ENCODE data around the gene ILK.

The ILK gene

DNA sequence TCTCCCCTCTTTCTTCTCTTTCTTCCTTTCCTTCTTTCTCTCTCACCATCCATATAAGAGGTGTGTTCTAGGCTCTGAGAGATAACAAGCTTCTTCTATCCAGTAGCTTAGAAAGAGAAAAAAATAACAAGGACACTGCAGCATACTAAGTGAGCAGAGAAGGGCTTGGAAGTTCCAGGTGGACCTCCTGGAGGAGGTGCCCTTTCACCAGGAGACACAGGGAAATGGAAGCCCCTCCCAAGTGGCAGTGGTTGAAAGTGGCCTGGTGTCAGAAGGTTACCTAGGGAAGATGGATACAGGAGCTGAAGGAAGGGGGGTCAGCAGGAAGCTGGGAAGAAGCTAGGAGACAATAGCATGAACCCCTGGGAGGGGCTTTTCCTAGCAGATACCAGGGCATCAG lies 46.5 kb downstream of the ILK start:
- no peak for TF ChIP-seq CTCF (IDR thresholded peaks at IDR 0.05; ENCODE audit: low read depth, low read length)
- no peak overlapping the region for H3K4me3 ChIP-seq (ENCODE audit: low read depth, low read length)

DNA sequence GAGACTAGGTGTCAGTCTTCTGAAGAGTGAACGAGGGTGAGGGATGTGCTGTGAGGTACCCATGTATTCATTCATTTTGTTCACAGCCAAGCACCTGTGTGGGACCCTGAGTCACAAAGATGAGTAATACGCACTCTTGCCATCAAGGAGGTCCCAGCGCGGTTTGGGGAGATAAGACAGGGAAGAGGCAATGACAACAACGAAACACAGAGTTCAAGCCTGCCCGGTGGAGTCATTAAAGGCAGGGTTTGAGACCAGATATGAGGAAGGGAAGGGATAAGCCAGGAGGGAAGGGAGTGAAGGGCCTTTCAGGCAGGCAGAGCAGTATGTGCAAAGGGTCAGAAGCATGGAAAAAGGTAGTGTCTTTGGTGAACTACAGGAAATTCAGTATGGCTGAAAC lies 47.4 kb downstream of the ILK start:
- no peak overlapping the region for H3K4me3 ChIP-seq (ENCODE audit: low read depth, low read length)
- TF ChIP-seq CTCF (IDR thresholded peaks at IDR 0.05; ENCODE audit: low read depth, low read length), result no peak

GRCh38 chr11:6652182-6652581 lies 48.6 kb downstream of the ILK start:
- TF ChIP-seq CTCF (IDR thresholded peaks at IDR 0.05; ENCODE audit: low read depth, low read length), result no peak
- no peak overlapping the region for H3K4me3 ChIP-seq (ENCODE audit: low read depth, low read length)

DNA sequence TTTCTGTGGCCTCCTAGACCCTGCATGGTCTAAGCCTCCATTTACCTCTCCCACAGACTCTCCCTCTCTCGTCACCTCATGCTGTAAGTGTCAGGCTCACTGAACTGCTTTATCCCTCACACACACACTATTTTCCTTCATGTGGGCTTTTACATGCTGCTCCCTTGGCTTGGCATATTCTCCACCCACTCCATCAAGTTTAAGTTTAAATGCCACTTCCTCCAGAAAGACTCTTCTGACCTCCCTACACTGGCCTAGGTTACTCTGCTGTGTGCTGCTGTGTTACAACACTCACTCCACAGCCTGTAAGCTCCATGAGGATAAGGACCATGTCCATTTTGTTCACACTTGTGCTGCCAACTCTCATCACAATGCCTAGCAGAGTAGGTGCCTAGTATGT lies 49.5 kb downstream of the ILK start:
- TF ChIP-seq CTCF (IDR thresholded peaks at IDR 0.05; ENCODE audit: low read depth, low read length), result no peak

DNA sequence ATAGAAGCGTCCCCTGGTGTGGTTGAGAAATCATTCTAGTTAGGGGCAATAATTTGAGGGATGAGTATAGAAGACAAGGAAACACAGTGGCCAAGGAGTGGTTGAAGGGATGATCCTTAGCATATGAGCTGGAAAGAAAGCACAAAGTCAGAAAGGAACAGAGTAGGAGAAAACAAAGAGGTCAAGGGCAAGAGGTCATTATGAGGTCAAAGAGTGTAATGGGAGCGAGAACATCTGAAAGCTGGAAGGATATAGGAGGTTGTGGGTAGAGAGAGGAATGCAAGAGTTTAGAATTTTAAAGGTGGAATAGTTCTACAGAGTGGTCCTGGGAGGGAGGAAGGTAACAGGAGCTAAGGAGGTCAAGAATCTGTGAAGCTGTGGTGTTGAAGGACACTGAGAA lies 50.1 kb downstream of the ILK start:
- no peak for TF ChIP-seq CTCF (IDR thresholded peaks at IDR 0.05; ENCODE audit: low read depth, low read length)
- no peak overlapping the region for H3K4me3 ChIP-seq (ENCODE audit: low read depth, low read length)

More for the DNA sequence above, 49.5 kb downstream of the ILK start:
- H3K4me3 ChIP-seq (ENCODE audit: low read depth, low read length), result no peak overlapping the region

- H3K4me3 ChIP-seq (ENCODE audit: low read depth, low read length), result peak overlapping the region; percentile 60
Observed at GRCh38 chr11:6654281-6655019, 50.9 kb downstream of the ILK start.

More at GRCh38 chr11:6654281-6655019, 50.9 kb downstream of the ILK start:
- TF ChIP-seq CTCF (IDR thresholded peaks at IDR 0.05; ENCODE audit: low read depth, low read length), result no peak

All from WI38 (cell line).